Parathyroid adenoma (tissue), 2 donors: ENCODE data around the gene MED1.

ENCODE experiments used
- H2AFZ ChIP-seq: fragments of 300-600 bp; sonication (generic); one replicate; pipeline ENCODE4 v1.7.0; 2017; ENCODE audit warnings: antibody characterized with exemption, mild to moderate bottlenecking
- H3K27ac ChIP-seq: fragments of 300-600 bp; sonication (generic); one replicate; pipeline ENCODE4 v1.7.0; 2017
- H3K27me3 ChIP-seq: fragments of 300-600 bp; sonication (generic); one replicate; pipeline ENCODE4 v1.7.0; 2017; ENCODE audit warnings: low read length; ENCODE audit not compliant: control insufficient read depth, insufficient read depth
- H3K36me3 ChIP-seq: fragments of 300-600 bp; sonication (generic); one replicate; pipeline ENCODE4 v1.7.0; 2017; ENCODE audit warnings: low read length; ENCODE audit not compliant: control insufficient read depth, insufficient read depth
- H3K4me1 ChIP-seq: fragments of 300-600 bp; sonication (generic); one replicate; pipeline ENCODE4 v1.7.0; 2017; ENCODE audit warnings: control low read depth
- H3K4me2 ChIP-seq: fragments of 300-600 bp; sonication (generic); one replicate; pipeline ENCODE4 v1.7.0; 2017; ENCODE audit warnings: low read length
- H3K4me3 ChIP-seq: fragments of 300-600 bp; sonication (generic); one replicate; pipeline ENCODE4 v1.7.0; 2017; ENCODE audit warnings: low read depth, low read length
- H3K79me2 ChIP-seq: fragments of 300-600 bp; sonication (generic); one replicate; pipeline ENCODE4 v1.7.0; 2017; ENCODE audit warnings: control low read depth
- H3K9ac ChIP-seq: fragments of 300-600 bp; sonication (generic); one replicate; pipeline ENCODE4 v1.7.0; 2017; ENCODE audit warnings: mild to moderate bottlenecking
- H3K9me3 ChIP-seq: fragments of 300-600 bp; sonication (generic); one replicate; pipeline ENCODE4 v1.7.0; 2017; ENCODE audit warnings: low read length; ENCODE audit not compliant: control insufficient read depth
- CTCF ChIP-seq: fragments of 300-600 bp; sonication (generic); IDR thresholded peaks from one replicate; pipeline ENCODE4 v1.7.0; 2017; ENCODE audit warnings: antibody characterized with exemption, mild to moderate bottlenecking
- donor health status: primary hyperparathyroidism.

MED1 gene

GRCh38 chr17:39364236-39365025, 86.6 kb downstream of the MED1 start:
- Histone ChIP-seq H3K27ac (no peak overlapping the region), H3K4me2 (no peak overlapping the region), H3K9ac (no peak overlapping the region), H3K9me3 (no peaks in the 10 kb centered on the region), H3K4me1 (no peaks in the 10 kb centered on the region), H3K4me3 (no peak overlapping the region), H3K27me3 (no peaks in the 10 kb centered on the region), H2AFZ (no peak overlapping the region), H3K79me2 (peaks cover 35% of the 10 kb centered on the region), H3K36me3 (no peaks in the 10 kb centered on the region)
- TF ChIP-seq CTCF: no peak

- no peaks in the 10 kb centered on the region for H3K36me3 ChIP-seq
- no peaks in the 10 kb centered on the region for H3K9me3 ChIP-seq
- no peak overlapping the region for H3K4me2 ChIP-seq
- H2AFZ ChIP-seq: no peak overlapping the region
- TF ChIP-seq CTCF: no peak
- no peak overlapping the region for H3K9ac ChIP-seq
- H3K27ac ChIP-seq: no peak overlapping the region
- no peaks in the 10 kb centered on the region for H3K27me3 ChIP-seq
- peaks cover 21% of the 10 kb centered on the region for H3K79me2 ChIP-seq
- no peaks in the 10 kb centered on the region for H3K4me1 ChIP-seq
- H3K4me3 ChIP-seq: no peak overlapping the region
Observed at GRCh38 chr17:39361064-39361463, 90.0 kb downstream of the MED1 start.

GRCh38 chr17:39360537-39360936, 90.5 kb downstream of the MED1 start:
- Histone ChIP-seq H3K27ac (no peak overlapping the region), H3K9me3 (no peaks in the 10 kb centered on the region), H3K36me3 (no peaks in the 10 kb centered on the region), H3K79me2 (peaks cover 21% of the 10 kb centered on the region), H3K4me1 (no peaks in the 10 kb centered on the region), H3K9ac (no peak overlapping the region), H3K4me2 (no peak overlapping the region), H3K4me3 (no peak overlapping the region), H3K27me3 (no peaks in the 10 kb centered on the region), H2AFZ (no peak overlapping the region)
- no peak for TF ChIP-seq CTCF

GRCh38 chr17:39359994-39360393, 91.1 kb downstream of the MED1 start:
- Histone ChIP-seq H3K9me3 (no peaks in the 10 kb centered on the region), H3K36me3 (no peaks in the 10 kb centered on the region), H3K27ac (no peak overlapping the region), H3K4me1 (no peaks in the 10 kb centered on the region), H3K9ac (no peak overlapping the region), H3K4me3 (no peak overlapping the region), H2AFZ (no peak overlapping the region), H3K79me2 (peaks cover 21% of the 10 kb centered on the region), H3K27me3 (no peaks in the 10 kb centered on the region), H3K4me2 (no peak overlapping the region)
- no peak for TF ChIP-seq CTCF

GRCh38 chr17:39357986-39358385, 93.1 kb downstream of the MED1 start:
- Histone ChIP-seq H2AFZ (no peak overlapping the region), H3K4me3 (no peak overlapping the region), H3K79me2 (peaks cover 11% of the 10 kb centered on the region), H3K27ac (no peak overlapping the region), H3K9me3 (no peaks in the 10 kb centered on the region), H3K36me3 (no peaks in the 10 kb centered on the region), H3K9ac (no peak overlapping the region), H3K27me3 (no peaks in the 10 kb centered on the region), H3K4me1 (no peaks in the 10 kb centered on the region), H3K4me2 (no peak overlapping the region)
- no peak for TF ChIP-seq CTCF
